Endothelial cell of umbilical vein (primary cell): ENCODE results near the gene CCR5. TPM values are rescaled to one million over a fixed set of nuclear protein-coding genes. Genes with fewer than 3 reads are reported as not detected.

ENCODE experiments used
- BruUV-seq: library from RNA; stranded (reverse); fragments of 400-500 nt; replicated peaks from 2 replicates; lab custom pipeline; 2021; lab: Mats Ljungman, UMichigan
- CTCF ChIA-PET: fragments of 300-600, 350-600 bp; sonication (Branson Sonifier 250); formaldehyde crosslinking; loops from one replicate; lab custom pipeline; 2021; ENCODE audit warnings: antibody characterized with exemption, inconsistent platforms; lab: Charles Lee
- POLR2A ChIA-PET: fragments of 300-600, 350-600 bp; sonication (Branson Sonifier 250); formaldehyde crosslinking; loops from one replicate; lab custom pipeline; 2021; ENCODE audit warnings: antibody characterized with exemption, inconsistent platforms; lab: Charles Lee
- DNase-seq: peaks from one replicate; pipeline ENCODE4 v3.0.0-alpha.2; 2011; ENCODE audit warnings: low read depth, low spot score
- FAIRE-seq: peaks from 2 replicates; lab custom pipeline; 2011; peaks lifted over from hg19 to GRCh38; lab: Jason Lieb, UNC
- H2AFZ ChIP-seq: 2 replicates; pipeline ENCODE4 v1.6.0; 2012; ENCODE audit warnings: low read depth, low read length, control low read depth, inconsistent platforms
- H3K27ac ChIP-seq: 2 replicates; pipeline ENCODE4 v1.5.1; 2011; ENCODE audit warnings: low read depth, mild to moderate bottlenecking, control low read depth, low read length, moderate library complexity; ENCODE audit not compliant: insufficient read depth
- H3K27me3 ChIP-seq, 2 experiments: 2 replicates each; pipeline versions ENCODE4 v1.6.0 to v1.6.1; 2011; ENCODE audit warnings: low read length in 2 of 2, mixed read lengths in 1 of 2; ENCODE audit not compliant: control insufficient read depth in 2 of 2, insufficient read depth in 2 of 2
- H3K36me3 ChIP-seq, 2 experiments: 2 replicates in 1 of 2; 3 replicates in 1 of 2; pipeline ENCODE4 v1.5.1; 2011; ENCODE audit warnings: low read length in 2 of 2, mild to moderate bottlenecking in 1 of 2, moderate library complexity in 1 of 2; ENCODE audit not compliant: control insufficient read depth in 2 of 2, insufficient read depth in 2 of 2; ENCODE audit errors: extremely low read depth in 1 of 2
- H3K4me1 ChIP-seq: 3 replicates; pipeline ENCODE4 v1.5.1; 2011; ENCODE audit warnings: mild to moderate bottlenecking, low read length; ENCODE audit not compliant: control insufficient read depth, insufficient read depth; ENCODE audit errors: extremely low read depth
- H3K4me2 ChIP-seq: 2 replicates; pipeline ENCODE4 v1.6.1; 2011; ENCODE audit warnings: low read length, control low read depth, mixed read lengths; ENCODE audit not compliant: insufficient read depth
- H3K4me3 ChIP-seq, 3 experiments: fragments of 200-600 bp in 1 of 3; sonication (generic), shearing (Covaris generic) in 1 of 3; replicated peaks in 1 of 3; 2 replicates each; pipeline ENCODE4 v1.5.1; 2011 to 2016; ENCODE audit warnings: control low read depth in 3 of 3, low read length in 3 of 3, mild to moderate bottlenecking in 2 of 3, inconsistent platforms in 1 of 3, low read depth in 1 of 3, moderate library complexity in 1 of 3; ENCODE audit not compliant: insufficient read depth in 1 of 3
- H3K79me2 ChIP-seq: 2 replicates; pipeline ENCODE4 v1.6.0; 2012; ENCODE audit warnings: low read length, inconsistent platforms; ENCODE audit not compliant: control insufficient read depth, insufficient read depth
- H3K9ac ChIP-seq: replicated peaks from 2 replicates; pipeline ENCODE3; 2011; ENCODE audit warnings: low read length, control low read depth; ENCODE audit not compliant: insufficient read depth; ENCODE audit errors: extremely low read depth
- H3K9me1 ChIP-seq: replicated peaks from 3 replicates; pipeline ENCODE4 v1.6.0; 2011; ENCODE audit warnings: mild to moderate bottlenecking, low read length; ENCODE audit not compliant: control insufficient read depth, insufficient read depth; ENCODE audit errors: extremely low read depth
- H3K9me3 ChIP-seq: replicated peaks from 2 replicates; pipeline ENCODE4 v1.5.1; 2012; ENCODE audit warnings: low read length, inconsistent platforms; ENCODE audit not compliant: control insufficient read depth, insufficient read depth
- H4K20me1 ChIP-seq: replicated peaks from 2 replicates; pipeline ENCODE3; 2011; ENCODE audit warnings: mild to moderate bottlenecking, low read length; ENCODE audit not compliant: control insufficient read depth, insufficient read depth; ENCODE audit errors: extremely low read depth
- CTCF ChIP-seq, 2 donors: IDR thresholded peaks; 1 replicate in 1 of 2; 2 replicates in 1 of 2; pipeline ENCODE4 v1.5.1; 2011; ENCODE audit warnings: low read length in 2 of 2, mild to moderate bottlenecking in 2 of 2, moderate library complexity in 2 of 2, control low read depth in 1 of 2, inconsistent platforms in 1 of 2, low read depth in 1 of 2; ENCODE audit not compliant: insufficient read depth in 1 of 2; ENCODE audit errors: extremely low read depth in 1 of 2
- EZH2 ChIP-seq: IDR thresholded peaks from 2 replicates; pipeline ENCODE4 v1.6.1; 2012; ENCODE audit warnings: borderline replicate concordance, low read depth, mild to moderate bottlenecking, moderate library complexity, low read length, inconsistent platforms; ENCODE audit not compliant: severe bottlenecking
- FOS ChIP-seq: IDR thresholded peaks from 2 replicates; pipeline ENCODE4 v1.6.1; 2011; ENCODE audit warnings: mild to moderate bottlenecking, low read length, moderate library complexity, borderline replicate concordance; ENCODE audit not compliant: insufficient read depth
- GATA2 ChIP-seq: IDR thresholded peaks from 2 replicates; pipeline ENCODE4 v1.7.0; 2011; ENCODE audit warnings: low read depth, mild to moderate bottlenecking, moderate library complexity, mixed read lengths, low read length; ENCODE audit not compliant: insufficient read length, insufficient read depth
- JUN ChIP-seq: IDR thresholded peaks from 2 replicates; pipeline ENCODE4 v1.6.1; 2011; ENCODE audit warnings: borderline replicate concordance, low read depth; ENCODE audit not compliant: insufficient read length, insufficient read depth
- MYC ChIP-seq: IDR thresholded peaks from one replicate; pipeline ENCODE4 v1.6.1; 2011; ENCODE audit warnings: mild to moderate bottlenecking, low read depth, low read length
- POLR2A ChIP-seq: IDR thresholded peaks from 2 replicates; pipeline ENCODE4 v1.6.1; 2012; ENCODE audit warnings: low read depth, mild to moderate bottlenecking, control low read depth, low read length
- POLR2AphosphoS5 ChIP-seq: IDR thresholded peaks from 2 replicates; pipeline ENCODE4 v1.6.1; 2012; ENCODE audit warnings: low read depth, mild to moderate bottlenecking, control low read depth, low read length, moderate library complexity; ENCODE audit not compliant: insufficient read depth
- dilution Hi-C: fragments of 300-500 bp; cut with MboI; formaldehyde crosslinking; loops from one replicate; pipeline ENCODE4 v1.15.0; 2019; ENCODE audit warnings: low sequenced_read_pairs; ENCODE audit not compliant: extremely low pct_ligation_motif_present
- intact Hi-C: fragments of 100-400 bp; cut with micrococcal nuclease; formaldehyde crosslinking; loops from one replicate; pipeline ENCODE4 v1.10.0; 2022
- polyA plus RNA-seq, 4 experiments: library from polyadenylated mRNA; depleted of rRNA in 3 of 4; stranded (reverse) in 3 of 4; unstranded in 1 of 4; fragments of >200 nt; gene quantifications; 2 replicates each; pipeline versions ENCODE4 v1.2.1 to v1.2.3, GENCODE V29; 2011 to 2012; ENCODE audit warnings: missing spikeins in 1 of 4
- total RNA-seq: library from RNA; stranded (reverse); gene quantifications from 2 replicates; pipeline ENCODE4 v1.2.3, GENCODE V29; 2021

CCR5 gene
- total and polyA plus RNA-seq, 2 donors (not counting 3 experiments of a cell fraction or from before 2014, with no cell fraction given) = not detected

GRCh38 chr3:46409739-46410489, 39.2 kb downstream of the CCR5 start:
- no peak for FAIRE-seq
- Histone ChIP-seq H3K79me2 (no peaks in the 10 kb centered on the region), H3K4me3 (no peak overlapping the region), H3K9ac (no peak overlapping the region), H3K9me3 (no peaks in the 10 kb centered on the region), H2AFZ (no peak overlapping the region), H3K4me2 (no peak overlapping the region), H4K20me1 (no peaks in the 10 kb centered on the region), H3K27me3 (no peaks in the 10 kb centered on the region), H3K9me1 (no peaks in the 10 kb centered on the region), H3K4me1 (peaks cover 61% of the 10 kb centered on the region), H3K27ac (no peak overlapping the region), H3K36me3 (no peaks in the 10 kb centered on the region)
- no peak for DNase-seq
- intact Hi-C loops (loop anchor here (5.0 kb wide), 1 partner anchor 413 kb away; the partner anchor contains the start of gene FYCO1), dilution Hi-C loops (no loop called here)
- ChIA-PET CTCF (interaction anchor here (1.0 to 6.8 kb wide), 2 partner anchors 18 to 32 kb away, joined by 3 to 50 read pairs; no protein-coding TSS in a partner anchor), POLR2A (no interaction called here)
- no peak for TF ChIP-seq GATA2
- no peak for TF ChIP-seq POLR2AphosphoS5
- no peak for TF ChIP-seq MYC
- no peak for TF ChIP-seq CTCF (IDR thresholded peaks at IDR 0.05; ENCODE audit: extremely low read depth in 1 of 2, insufficient read depth in 1 of 2, low read depth in 1 of 2, low read length in 2 of 2)
- TF ChIP-seq EZH2 = no peak
- no peak for TF ChIP-seq JUN
- TF ChIP-seq POLR2A = no peak
- TF ChIP-seq FOS = no peak
- no TSS peak for BruUV-seq
